HEK293 (cell line): ENCODE data around the gene ARL2BP.

Experiments used
- CTCF ChIA-PET: fragments of 350-600 bp; formaldehyde crosslinking; extraction: SDS; loops from one replicate; lab custom pipeline; 2021; ENCODE audit warnings: antibody characterized with exemption; lab: Yijun Ruan, JAX
- POLR2A ChIA-PET: fragments of 300-600 bp; formaldehyde crosslinking; extraction: SDS; loops from one replicate; lab custom pipeline; 2020; ENCODE audit warnings: antibody characterized with exemption, inconsistent platforms; lab: Yijun Ruan, JAX
- H3K27ac ChIP-seq: fragments of 200-500 bp; sonication (Bioruptor generic); 2 replicates; pipeline ENCODE4 v1.5.1; 2014; ENCODE audit warnings: low read depth, low read length, control low read depth, inconsistent platforms; ENCODE audit errors: extremely low read depth
- H3K36me3 ChIP-seq, 2 experiments: fragments of 200-500 bp in 1 of 2; sonication (Bioruptor generic) in 1 of 2; 1 replicate in 1 of 2; 2 replicates in 1 of 2; pipeline ENCODE4 v1.5.1; 2014 to 2017; ENCODE audit warnings: inconsistent platforms in 2 of 2, low read length in 2 of 2; ENCODE audit not compliant: control insufficient read depth in 2 of 2, insufficient read depth in 1 of 2
- H3K4me1 ChIP-seq: fragments of 200-500 bp; sonication (Bioruptor generic); 2 replicates; pipeline ENCODE4 v1.5.1; 2014; ENCODE audit warnings: mild to moderate bottlenecking, low read length, inconsistent platforms; ENCODE audit not compliant: control insufficient read depth, insufficient read depth
- H3K4me3 ChIP-seq: 2 replicates; pipeline ENCODE4 v1.5.1; 2011; ENCODE audit warnings: low read depth, mild to moderate bottlenecking, control low read depth, low read length, moderate library complexity
- H3K9me3 ChIP-seq: fragments of 200-500 bp; sonication (Bioruptor generic); 2 replicates; pipeline ENCODE4 v1.5.1; 2014; ENCODE audit warnings: low read depth, low read length, inconsistent platforms; ENCODE audit not compliant: control insufficient read depth, insufficient read depth
- AEBP2 ChIP-seq: fragments of 450-650 bp; formaldehyde crosslinking; IDR thresholded peaks from 2 replicates; pipeline ENCODE4 v1.5.1; 2016; ENCODE audit warnings: missing biosample characterization, missing genetic modification characterization, borderline replicate concordance
- BCL6B ChIP-seq: fragments of 450-650 bp; formaldehyde crosslinking; IDR thresholded peaks from 2 replicates; pipeline ENCODE4 v1.5.1; 2017; ENCODE audit warnings: missing biosample characterization, missing genetic modification characterization
- GLIS1 ChIP-seq: fragments of 450-650 bp; formaldehyde crosslinking; IDR thresholded peaks from 2 replicates; pipeline ENCODE4 v1.5.1; 2016; ENCODE audit warnings: missing biosample characterization, missing genetic modification characterization
- OSR2 ChIP-seq: fragments of 450-650 bp; formaldehyde crosslinking; IDR thresholded peaks from 2 replicates; pipeline ENCODE4 v1.5.1; 2016; ENCODE audit warnings: missing biosample characterization, missing genetic modification characterization
- REPIN1 ChIP-seq: fragments of 450-650 bp; formaldehyde crosslinking; IDR thresholded peaks from 2 replicates; pipeline ENCODE4 v1.5.1; 2017; ENCODE audit warnings: missing biosample characterization, missing genetic modification characterization, low read depth
- ZBTB6 ChIP-seq: fragments of 450-650 bp; formaldehyde crosslinking; IDR thresholded peaks from 2 replicates; pipeline ENCODE4 v1.5.1; 2017; ENCODE audit warnings: missing biosample characterization, missing genetic modification characterization
- ZFP3 ChIP-seq: fragments of 450-650 bp; formaldehyde crosslinking; IDR thresholded peaks from 2 replicates; pipeline ENCODE4 v1.5.1; 2016; ENCODE audit warnings: low read depth, missing biosample characterization, missing genetic modification characterization
- ZNF23 ChIP-seq: fragments of 450-650 bp; formaldehyde crosslinking; IDR thresholded peaks from 2 replicates; pipeline ENCODE4 v1.5.1; 2016; ENCODE audit warnings: missing biosample characterization, missing genetic modification characterization, borderline replicate concordance
- ZNF341 ChIP-seq: fragments of 450-650 bp; formaldehyde crosslinking; IDR thresholded peaks from 2 replicates; pipeline ENCODE4; 2016; ENCODE audit warnings: low read depth, missing biosample characterization, missing genetic modification characterization
- ZNF37A ChIP-seq: fragments of 450-650 bp; IDR thresholded peaks from 2 replicates; pipeline ENCODE4 v1.5.1; 2018; ENCODE audit warnings: missing biosample characterization, missing genetic modification characterization
- ZNF398 ChIP-seq: fragments of 450-650 bp; formaldehyde crosslinking; IDR thresholded peaks from 2 replicates; pipeline ENCODE4 v1.5.1; 2017; ENCODE audit warnings: missing biosample characterization, missing genetic modification characterization
- ZNF555 ChIP-seq: fragments of 450-650 bp; formaldehyde crosslinking; conservative IDR thresholded peaks from 2 replicates; pipeline ENCODE4 v1.5.1; 2017; ENCODE audit warnings: missing biosample characterization, mild to moderate bottlenecking, missing genetic modification characterization, inconsistent platforms
- ZNF558 ChIP-seq: fragments of 450-650 bp; formaldehyde crosslinking; IDR thresholded peaks from 2 replicates; pipeline ENCODE4 v1.5.1; 2016; ENCODE audit warnings: missing biosample characterization, missing genetic modification characterization
- ZNF621 ChIP-seq: fragments of 450-650 bp; formaldehyde crosslinking; IDR thresholded peaks from 2 replicates; pipeline ENCODE4 v1.5.1; 2017; ENCODE audit warnings: missing biosample characterization, missing genetic modification characterization
- ZNF704 ChIP-seq: fragments of 450-650 bp; formaldehyde crosslinking; IDR thresholded peaks from 2 replicates; pipeline ENCODE4 v1.5.1; 2016; ENCODE audit warnings: missing biosample characterization, missing genetic modification characterization

Gene ARL2BP

GRCh38 chr16:57233944-57234706, 10.9 kb upstream of the ARL2BP start:
- Histone ChIP-seq H3K27ac (no peak overlapping the region), H3K4me3 (no peak overlapping the region), H3K4me1 (peaks cover 7% of the 10 kb centered on the region; the same call in 1 of the 2 replicates), H3K9me3 (no peaks in the 10 kb centered on the region), H3K36me3 (peaks cover 17 to 77% of the 10 kb centered on the region in 2 experiments)
- ChIA-PET POLR2A (no interaction called here), CTCF (no interaction called here)
- TF ChIP-seq ZNF558 (no peak), REPIN1 (tag by site-specific recombination) (no peak), ZNF341 (tag by site-specific recombination) (no peak), ZFP3 (tag by site-specific recombination) (no peak), GLIS1 (tag by site-specific recombination) (no peak), BCL6B (tag by site-specific recombination) (no peak), ZNF398 (tag by site-specific recombination) (no peak), ZNF23 (tag by site-specific recombination) (no peak), ZBTB6 (tag by site-specific recombination) (no peak)

GRCh38 chr16:57234707-57235092, 10.4 kb upstream of the ARL2BP start:
- Histone ChIP-seq H3K27ac (no peak overlapping the region), H3K9me3 (no peaks in the 10 kb centered on the region), H3K4me1 (peaks cover 7% of the 10 kb centered on the region; the same call in 1 of the 2 replicates), H3K36me3 (peaks cover 21 to 78% of the 10 kb centered on the region in 2 experiments)
- no peak for TF ChIP-seq OSR2 (tag by site-specific recombination)
- no peak for TF ChIP-seq ZNF37A (tag by site-specific recombination)
- no peak for TF ChIP-seq REPIN1 (tag by site-specific recombination)
- no peak for TF ChIP-seq ZNF555 (tag by site-specific recombination)
- TF ChIP-seq ZNF621 (tag by site-specific recombination), result no peak
- TF ChIP-seq ZNF704 (tag by site-specific recombination), result no peak
- TF ChIP-seq AEBP2 (tag by site-specific recombination), result no peak
- TF ChIP-seq, all 188 proteins: peak for 0
- ChIA-PET CTCF (no interaction called here), POLR2A (interaction anchor here (0.8 kb wide), 1 partner anchor 11 kb away, joined by 3 read pairs; the partner anchor contains the start of gene ARL2BP)
- no peak overlapping the region for H3K4me3 ChIP-seq
